ENCODE results near the gene PDZRN3.

Gene PDZRN3

DNA sequence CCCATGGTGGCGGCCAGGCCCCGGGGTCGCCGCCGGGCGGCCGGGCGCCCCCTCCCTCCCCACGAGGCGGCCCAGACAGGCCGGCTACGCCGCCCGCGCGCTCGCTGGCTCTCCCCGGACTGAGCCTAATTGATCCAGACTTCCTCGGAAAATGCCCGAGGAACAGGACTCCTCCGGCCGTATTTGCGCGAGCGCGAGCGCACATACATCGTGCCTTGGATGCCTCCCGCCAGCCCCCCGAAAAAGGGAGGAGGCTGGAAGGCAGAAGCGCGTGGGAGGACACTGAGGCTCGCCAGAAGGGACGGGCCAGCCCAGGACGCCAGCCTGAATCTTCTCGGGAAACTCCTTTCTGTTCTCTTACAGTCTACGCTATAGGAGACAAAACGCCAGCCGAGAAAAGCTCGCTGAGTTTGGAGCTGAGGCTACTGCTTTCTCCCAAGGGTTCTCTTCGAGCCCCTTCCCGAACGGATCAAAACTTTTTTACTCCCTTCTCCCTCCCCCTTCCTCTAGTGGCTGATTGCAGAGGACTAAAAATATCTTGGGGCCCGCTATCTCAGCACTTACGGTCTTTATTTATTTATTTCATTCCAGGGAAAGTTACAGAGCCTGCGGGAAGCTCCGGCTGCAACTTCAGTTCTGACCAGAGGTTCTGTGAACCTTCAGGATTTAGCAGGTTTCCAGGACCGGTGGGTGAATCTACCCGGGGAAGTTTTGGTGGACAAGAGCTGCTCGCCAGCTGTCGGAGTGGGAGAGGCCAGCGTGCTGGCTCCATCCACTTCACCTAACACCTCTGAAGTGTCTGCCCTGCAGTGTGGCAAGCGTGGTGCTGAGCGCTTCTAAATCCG lies at the start of gene PDZRN3:
PDZRN3 (minus strand) TSS at position 121 of the 845 bp plus-strand sequence.
- no peak for DNase-seq

- DNase-seq, result no peak
These were observed 49.5 kb upstream of the PDZRN3 start for GRCh38 chr3:73674280-73674679.

DNA sequence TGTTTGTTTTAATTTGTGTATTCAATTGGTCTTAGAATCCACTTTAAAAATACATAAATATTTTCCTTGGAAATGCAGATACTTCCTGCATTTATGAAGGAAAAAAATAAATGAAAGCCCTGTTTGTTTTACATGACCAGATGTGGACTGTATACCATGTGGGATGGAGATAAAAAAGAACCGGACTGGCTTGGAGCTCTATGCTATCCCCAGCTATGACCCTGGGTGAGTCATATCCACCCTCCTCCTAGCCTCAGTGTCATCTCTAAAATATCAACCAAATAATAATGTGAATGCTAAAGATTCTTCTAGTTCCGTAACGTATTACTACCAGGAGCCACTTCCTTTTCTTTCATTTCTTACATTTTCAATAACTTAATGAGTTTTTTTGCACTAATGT lies 44.5 kb upstream of the PDZRN3 start:
- no peak for DNase-seq

DNA sequence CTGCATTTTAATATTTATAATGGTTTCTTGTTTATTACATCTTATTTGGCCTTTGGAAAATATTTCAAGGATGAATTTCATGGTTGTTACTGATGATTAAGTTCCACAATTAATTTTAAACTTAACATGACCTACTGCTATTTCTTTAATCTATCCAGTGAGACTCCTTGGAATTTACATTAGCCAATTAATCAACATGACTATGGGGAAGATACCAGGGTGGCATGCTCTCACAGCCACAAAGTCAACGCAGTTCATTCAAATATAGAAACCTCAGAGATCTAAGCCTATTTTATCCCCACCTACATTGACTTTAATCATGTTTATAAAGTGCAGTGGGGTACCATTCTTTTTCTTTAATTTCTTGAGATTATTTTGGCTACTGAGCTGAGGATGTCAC lies 43.6 kb upstream of the PDZRN3 start:
- DNase-seq, result no peak

GRCh38 chr3:73667889-73668288 lies 43.1 kb upstream of the PDZRN3 start:
- no peak for DNase-seq

GRCh38 chr3:73665286-73665685 lies 40.5 kb upstream of the PDZRN3 start:
- DNase-seq, result no peak

DNA sequence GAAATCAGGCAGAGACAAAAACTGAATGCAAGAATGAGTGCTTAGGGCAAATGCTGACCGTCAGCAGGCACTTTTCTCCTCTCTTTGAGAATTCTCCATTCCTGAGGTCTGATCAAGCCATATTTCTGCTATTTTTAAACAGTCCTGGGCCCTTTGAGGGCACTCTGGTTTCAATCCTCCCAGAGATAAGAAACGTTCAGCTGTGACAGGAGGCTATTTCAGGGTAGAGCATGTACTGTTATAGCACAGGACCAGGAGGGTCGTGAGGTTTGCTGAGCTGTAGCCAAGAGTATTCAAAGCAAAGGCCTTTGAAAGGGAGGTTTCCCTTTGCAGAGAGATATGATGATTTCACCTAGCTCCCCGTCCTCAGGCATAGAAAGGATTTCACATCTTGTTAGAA lies 39.6 kb upstream of the PDZRN3 start:
- no peak for DNase-seq

GRCh38 chr3:73663495-73663894 lies 38.8 kb upstream of the PDZRN3 start:
- no peak for DNase-seq

- no peak for DNase-seq
These were observed 36.5 kb upstream of the PDZRN3 start for GRCh38 chr3:73661265-73661664.

DNA sequence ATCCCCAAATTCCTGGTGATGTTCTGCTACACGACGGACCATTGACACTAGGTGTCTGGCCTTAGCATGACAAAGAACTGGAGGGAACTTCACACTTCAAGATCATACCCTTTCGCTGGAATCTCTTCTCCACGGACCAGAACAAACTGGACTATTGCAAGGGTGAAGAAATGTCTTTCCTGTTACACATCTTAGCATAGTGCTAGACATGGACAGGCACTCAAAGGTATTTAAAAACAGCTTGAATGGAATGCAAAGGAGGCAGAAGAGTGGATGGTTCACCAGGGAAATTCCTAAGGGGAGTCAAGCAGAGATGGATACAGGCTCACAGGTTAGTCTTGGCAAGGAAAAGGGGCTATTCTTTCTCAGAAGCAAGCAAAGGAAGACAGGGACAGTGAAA lies 33.5 kb upstream of the PDZRN3 start:
- DNase-seq, result no peak

DNA sequence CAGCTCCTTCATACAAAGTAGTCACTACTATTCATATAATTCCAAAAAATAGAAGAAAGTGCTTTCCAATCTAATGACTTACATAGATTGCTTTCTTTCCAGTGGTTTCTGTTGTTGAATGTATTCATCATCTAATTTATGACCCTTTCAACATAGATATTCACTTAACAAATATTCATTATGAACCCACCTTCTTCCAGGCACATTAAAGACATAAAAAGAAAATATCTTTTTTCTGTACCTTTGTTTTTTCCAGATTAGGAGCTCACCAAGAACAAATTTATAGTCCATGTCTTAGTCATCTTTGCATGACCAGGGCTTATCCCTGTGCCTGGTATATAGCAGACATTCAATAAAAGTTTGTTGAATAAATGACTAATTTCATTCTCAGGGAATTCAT lies 32.4 kb upstream of the PDZRN3 start:
- DNase-seq, result no peak

DNA sequence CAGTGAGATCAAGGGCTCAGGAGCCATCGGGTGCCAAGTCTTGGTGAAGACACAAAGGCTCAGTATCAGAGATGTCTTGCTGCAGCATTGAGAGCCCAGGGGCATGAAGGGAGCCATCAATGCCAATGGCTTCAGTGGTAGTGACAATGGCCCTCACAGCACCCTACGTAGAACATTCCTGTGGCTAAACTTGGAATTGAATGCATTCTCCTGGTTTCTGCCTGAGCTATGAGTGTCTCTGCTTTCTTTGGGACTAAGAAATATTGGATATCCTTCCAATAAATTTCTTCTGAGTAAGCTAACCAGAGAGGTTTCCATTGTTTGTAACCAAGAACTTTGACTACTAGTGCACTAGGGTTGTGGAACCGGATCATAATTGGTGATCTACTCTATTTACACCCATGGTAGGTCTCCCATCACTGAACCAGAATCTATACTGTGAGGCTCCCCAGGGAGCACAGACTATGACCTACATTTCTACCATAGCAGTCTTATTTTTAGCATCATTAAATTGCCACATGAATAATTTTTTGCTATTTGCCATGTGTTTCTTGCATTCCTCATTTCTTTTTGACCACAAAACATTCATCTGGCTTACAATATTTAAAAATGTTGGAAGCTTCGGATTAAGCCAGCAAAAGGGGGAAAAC lies 31.6 kb upstream of the PDZRN3 start:
- no peak for DNase-seq

DNA sequence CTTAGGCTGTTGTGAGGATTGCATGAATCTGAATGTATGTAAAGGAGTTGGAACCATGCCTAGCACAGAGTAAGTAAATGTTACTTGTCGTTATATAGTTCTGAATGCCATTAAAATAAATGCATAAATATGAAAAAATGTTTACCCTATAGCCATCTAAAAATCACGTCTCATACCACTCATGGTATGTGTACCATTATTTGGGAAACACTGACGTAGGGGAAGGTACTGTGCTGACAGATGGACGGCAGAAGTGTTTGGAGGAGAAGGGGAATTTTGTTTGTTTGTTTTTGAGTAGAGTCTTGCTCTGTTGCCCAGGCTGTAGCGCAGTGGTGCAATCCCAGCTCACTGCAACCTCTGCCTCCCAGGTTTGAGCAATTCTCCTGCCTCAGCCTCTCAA lies 30.5 kb upstream of the PDZRN3 start:
- no peak for DNase-seq

DNA sequence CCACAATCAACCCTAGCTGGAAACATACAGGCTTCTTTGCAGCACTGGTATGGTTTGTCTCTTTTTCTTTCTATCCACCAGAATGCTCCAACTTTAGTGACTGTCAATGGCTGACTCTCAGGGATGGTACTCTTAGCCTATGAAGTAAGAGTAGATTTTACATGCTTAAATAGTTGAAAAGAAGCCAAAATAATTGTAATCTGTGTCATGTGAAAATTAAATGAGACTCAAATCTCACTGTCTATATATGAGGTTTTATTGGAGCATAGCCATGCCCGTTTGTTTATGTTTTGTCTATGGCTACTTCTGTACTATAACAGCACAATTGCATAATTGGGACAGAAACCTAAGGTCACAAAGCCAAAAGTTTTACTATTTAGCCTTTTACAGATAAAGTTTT lies 29.1 kb upstream of the PDZRN3 start:
- no peak for DNase-seq

- no peak for DNase-seq
These were observed 28.6 kb upstream of the PDZRN3 start for GRCh38 chr3:73653351-73653750.

GRCh38 chr3:73652896-73653295 lies 28.2 kb upstream of the PDZRN3 start:
- no peak for DNase-seq

GRCh38 chr3:73637042-73637441 lies 12.3 kb upstream of the PDZRN3 start:
- DNase-seq, result no peak

GRCh38 chr3:73635254-73635653 lies 10.5 kb upstream of the PDZRN3 start:
- no peak for DNase-seq

GRCh38 chr3:73633916-73634344 lies 9.2 kb upstream of the PDZRN3 start:
- no peak for DNase-seq

DNA sequence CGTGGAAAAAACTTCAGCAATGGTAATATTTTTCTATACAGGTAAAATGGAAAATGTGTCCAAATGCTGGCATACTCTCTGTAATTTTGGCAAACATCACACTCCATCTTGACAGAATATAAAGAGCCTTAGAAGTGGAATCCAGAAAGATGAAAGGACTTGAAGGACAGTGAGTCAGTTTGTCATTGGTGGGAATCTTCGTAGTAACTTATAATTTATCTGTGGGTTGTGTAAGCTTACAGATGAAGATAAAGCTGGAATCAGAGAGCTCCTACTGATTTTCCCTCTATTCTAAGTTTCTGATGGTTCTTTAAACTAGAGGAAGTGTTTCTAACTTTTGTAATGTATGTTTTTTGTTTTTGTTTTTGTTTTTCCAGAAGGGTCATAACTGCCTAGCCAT lies 8.7 kb upstream of the PDZRN3 start:
- DNase-seq, result no peak

DNA sequence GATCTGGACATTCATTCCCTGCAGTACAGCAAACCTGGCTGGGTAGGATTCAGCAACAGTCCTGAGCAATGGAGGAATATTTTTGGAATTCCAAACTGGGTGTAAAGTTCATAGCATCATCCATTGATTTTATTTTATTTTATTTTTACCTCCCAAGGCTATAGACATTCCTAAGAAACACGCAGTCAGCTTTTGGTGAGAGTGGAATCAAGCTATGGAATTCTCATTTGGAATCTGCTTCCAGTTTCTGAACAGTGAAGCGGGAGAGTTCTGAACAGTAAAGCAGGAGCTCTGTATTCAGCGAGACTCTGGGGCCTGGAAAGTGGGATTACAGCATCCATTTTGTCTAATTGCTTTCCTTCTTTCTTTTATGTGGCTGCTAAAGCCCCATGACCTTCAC lies 1.4 kb upstream of the PDZRN3 start:
- no peak for DNase-seq

DNA sequence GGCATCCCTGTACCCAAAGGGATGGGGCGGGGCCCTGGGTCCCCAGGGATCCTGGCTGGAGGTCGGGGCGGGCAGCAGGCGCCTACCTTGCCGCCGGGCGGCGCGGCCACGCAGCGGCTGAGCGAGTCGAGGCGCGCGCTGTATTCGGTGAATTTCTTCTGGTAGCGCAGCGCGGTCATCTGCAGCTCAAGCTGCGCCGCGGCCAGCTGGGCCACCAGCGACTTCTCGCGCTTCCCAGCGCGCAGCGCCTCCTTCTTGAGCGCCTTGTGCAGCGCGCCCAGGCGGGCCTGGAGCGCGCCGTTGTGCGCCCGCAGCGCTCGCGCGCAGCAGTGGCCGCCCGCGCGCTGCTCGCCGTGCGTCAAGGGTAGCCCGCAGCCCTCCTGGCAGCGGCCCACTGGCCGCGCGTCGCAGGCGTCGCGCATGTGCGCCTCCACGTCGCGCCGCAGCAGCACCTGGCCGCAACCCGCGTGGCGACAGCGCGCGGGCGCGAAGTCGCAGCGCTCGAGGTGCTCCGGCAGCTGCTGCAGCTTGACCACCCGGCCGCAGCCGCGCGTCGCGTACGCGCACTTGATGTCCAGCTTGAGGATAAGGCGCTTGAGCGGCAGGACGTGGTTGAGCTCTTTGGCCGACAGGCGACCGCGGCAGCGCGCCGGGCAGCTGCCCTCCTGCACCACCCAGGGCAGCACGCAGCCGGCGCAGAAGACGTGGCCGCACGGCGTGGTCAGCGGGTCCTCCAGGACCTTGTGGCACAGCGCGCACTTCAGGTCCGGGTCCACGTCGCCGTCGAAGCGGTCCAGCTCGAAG lies 522 bp downstream of the PDZRN3 start:
- DNase-seq, result no peak

DNA sequence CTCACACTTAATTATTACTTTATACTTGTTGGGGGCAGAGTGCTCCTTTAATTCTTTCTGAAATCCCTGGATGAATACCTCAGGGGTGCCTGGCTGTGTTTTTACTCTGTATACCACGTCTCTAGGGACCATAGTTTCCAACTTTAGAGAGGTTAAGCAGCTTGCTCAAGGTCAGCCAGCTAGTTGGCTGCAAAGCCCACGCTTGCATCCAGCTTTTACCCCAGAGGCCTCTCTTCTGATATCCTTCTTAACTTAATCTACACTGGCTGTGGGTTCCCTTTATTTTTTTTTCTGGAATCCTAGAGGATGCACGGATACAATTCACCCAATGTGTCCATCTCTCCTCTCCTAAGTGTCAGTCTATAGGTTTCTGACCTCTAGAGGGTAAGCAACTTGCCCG lies 1.4 kb downstream of the PDZRN3 start:
- no peak for DNase-seq

Measured in stimulated activated CD4-positive, alpha-beta T cell treated with anti-CD3 and anti-CD28 coated beads, Interleukin-4, amount 100 ng/mL, for 1 hour (primary cell).